SU-DHL-6 (cell line): ENCODE results near the gene HBA1.

Source experiments
- H2AFZ ChIP-seq: fragments of 200-600 bp; sonication (generic); 2 replicates; pipeline ENCODE4 v1.6.1; 2014; ENCODE audit warnings: low read depth, mild to moderate bottlenecking, moderate library complexity, mixed read lengths, antibody characterized with exemption, low read length; ENCODE audit not compliant: severe bottlenecking
- H3F3A ChIP-seq: fragments of 200-600 bp; shearing (Covaris generic); 2 replicates; pipeline ENCODE4 v1.6.0; 2016; ENCODE audit warnings: antibody characterized with exemption, mild to moderate bottlenecking; ENCODE audit not compliant: insufficient read depth
- H3K27ac ChIP-seq: fragments of 200-600 bp; sonication (generic); 2 replicates; pipeline ENCODE4 v1.5.1; 2016; ENCODE audit warnings: low read depth, mild to moderate bottlenecking, low read length, moderate library complexity, mixed read lengths
- H3K27me3 ChIP-seq: fragments of 200-600 bp; sonication (generic), shearing (Covaris generic); 2 replicates; pipeline ENCODE4 v1.6.0; 2014; ENCODE audit warnings: mild to moderate bottlenecking, low read length
- H3K36me3 ChIP-seq: fragments of 200-600 bp; sonication (generic); 2 replicates; pipeline ENCODE4 v1.6.1; 2014; ENCODE audit warnings: mild to moderate bottlenecking, low read length, mixed read lengths
- H3K4me2 ChIP-seq: fragments of 300-600, 200-600 bp; shearing (Covaris generic), sonication (generic); 2 replicates; pipeline ENCODE4 v1.6.0; 2014; ENCODE audit warnings: low read length, low read depth, mild to moderate bottlenecking; ENCODE audit not compliant: poor library complexity, severe bottlenecking
- H3K4me3 ChIP-seq: fragments of 200-600 bp; sonication (generic); 2 replicates; pipeline ENCODE4 v1.5.1; 2014; ENCODE audit warnings: antibody characterized with exemption, low read length, mild to moderate bottlenecking, mixed read lengths; ENCODE audit not compliant: insufficient read depth, poor library complexity, severe bottlenecking
- H3K79me2 ChIP-seq: fragments of 200-600 bp; sonication (generic); 2 replicates; pipeline ENCODE4 v1.6.1; 2014; ENCODE audit warnings: mild to moderate bottlenecking, low read length, moderate library complexity; ENCODE audit not compliant: insufficient read depth
- H3K9ac ChIP-seq: fragments of 200-600 bp; sonication (generic); 2 replicates; pipeline ENCODE4 v1.7.0; 2014; ENCODE audit warnings: mild to moderate bottlenecking, low read length
- H3K9me2 ChIP-seq: fragments of 200-600 bp; sonication (generic); replicated peaks from 2 replicates; pipeline ENCODE4 v1.6.1; 2014; ENCODE audit warnings: low read length; ENCODE audit not compliant: insufficient read depth
- H3K9me3 ChIP-seq: fragments of 200-600 bp; sonication (generic); 2 replicates; pipeline ENCODE4 v1.6.1; 2014; ENCODE audit warnings: low read length, mixed read lengths; ENCODE audit not compliant: insufficient read depth
- H4K20me1 ChIP-seq: fragments of 200-600 bp; sonication (generic); 2 replicates; pipeline ENCODE4 v1.6.1; 2014; ENCODE audit warnings: low read depth, mild to moderate bottlenecking, antibody characterized with exemption, low read length, moderate library complexity, mixed read lengths
- CTCF ChIP-seq: fragments of 200-600 bp; sonication (generic); IDR thresholded peaks from one replicate; pipeline ENCODE4 v1.5.1; 2017; ENCODE audit warnings: antibody characterized with exemption, mild to moderate bottlenecking, low read length, moderate library complexity; ENCODE audit not compliant: insufficient read depth, poor library complexity, severe bottlenecking
- EZH2phosphoT487 ChIP-seq: fragments of 200-600 bp; sonication (generic), shearing (Covaris generic); conservative IDR thresholded peaks from 2 replicates; pipeline ENCODE4 v1.6.1; 2018; ENCODE audit warnings: mild to moderate bottlenecking, antibody characterized with exemption, low read length, moderate library complexity, mixed read lengths

Gene HBA1

GRCh38 chr16:188674-189073 lies 12.2 kb downstream of the HBA1 start:
- Histone ChIP-seq H3K9me3 (no peaks in the 10 kb centered on the region), H3K9ac (no peak overlapping the region), H3K4me2 (no peak overlapping the region), H3F3A (no peaks in the 10 kb centered on the region), H3K27ac (no peak overlapping the region), H2AFZ (no peak overlapping the region), H3K27me3 (no peaks in the 10 kb centered on the region), H4K20me1 (no peaks in the 10 kb centered on the region), H3K4me3 (no peak overlapping the region), H3K9me2 (no peaks in the 10 kb centered on the region), H3K79me2 (no peaks in the 10 kb centered on the region), H3K36me3 (no peaks in the 10 kb centered on the region)
- peak; percentile 35 for TF ChIP-seq CTCF
- TF ChIP-seq EZH2phosphoT487: no peak

GRCh38 chr16:189604-190186 lies 13.2 kb downstream of the HBA1 start:
- Histone ChIP-seq H3F3A (no peaks in the 10 kb centered on the region), H3K4me3 (no peak overlapping the region), H4K20me1 (no peaks in the 10 kb centered on the region), H3K9me2 (no peaks in the 10 kb centered on the region), H3K9ac (no peak overlapping the region), H3K36me3 (no peaks in the 10 kb centered on the region), H3K79me2 (no peaks in the 10 kb centered on the region), H3K27me3 (no peaks in the 10 kb centered on the region), H3K27ac (no peak overlapping the region), H3K4me2 (no peak overlapping the region), H2AFZ (no peak overlapping the region), H3K9me3 (no peaks in the 10 kb centered on the region)
- TF ChIP-seq EZH2phosphoT487 (no peak), CTCF (no peak)

- Histone ChIP-seq H3K27ac (no peak overlapping the region), H3K9ac (no peak overlapping the region), H3K9me2 (no peaks in the 10 kb centered on the region), H3K9me3 (no peaks in the 10 kb centered on the region), H3K4me3 (no peak overlapping the region), H4K20me1 (no peaks in the 10 kb centered on the region), H3K79me2 (no peaks in the 10 kb centered on the region), H2AFZ (no peak overlapping the region), H3K36me3 (no peaks in the 10 kb centered on the region), H3K27me3 (no peaks in the 10 kb centered on the region), H3K4me2 (no peak overlapping the region), H3F3A (no peaks in the 10 kb centered on the region)
- TF ChIP-seq CTCF: no peak
- no peak for TF ChIP-seq EZH2phosphoT487
Observed at GRCh38 chr16:191831-192230, 15.4 kb downstream of the HBA1 start.
